Measurements from ENCODE around the gene TNFAIP8.

TNFAIP8 gene

GRCh38 chr5:119313658-119314605 lies 41.9 kb upstream of the TNFAIP8 start:
- H3K4me1 Mint-ChIP-seq: peaks cover 28% of the 10 kb centered on the region
- no peak overlapping the region for H3K27ac Mint-ChIP-seq
- TF ChIP-seq, protein P1, sequence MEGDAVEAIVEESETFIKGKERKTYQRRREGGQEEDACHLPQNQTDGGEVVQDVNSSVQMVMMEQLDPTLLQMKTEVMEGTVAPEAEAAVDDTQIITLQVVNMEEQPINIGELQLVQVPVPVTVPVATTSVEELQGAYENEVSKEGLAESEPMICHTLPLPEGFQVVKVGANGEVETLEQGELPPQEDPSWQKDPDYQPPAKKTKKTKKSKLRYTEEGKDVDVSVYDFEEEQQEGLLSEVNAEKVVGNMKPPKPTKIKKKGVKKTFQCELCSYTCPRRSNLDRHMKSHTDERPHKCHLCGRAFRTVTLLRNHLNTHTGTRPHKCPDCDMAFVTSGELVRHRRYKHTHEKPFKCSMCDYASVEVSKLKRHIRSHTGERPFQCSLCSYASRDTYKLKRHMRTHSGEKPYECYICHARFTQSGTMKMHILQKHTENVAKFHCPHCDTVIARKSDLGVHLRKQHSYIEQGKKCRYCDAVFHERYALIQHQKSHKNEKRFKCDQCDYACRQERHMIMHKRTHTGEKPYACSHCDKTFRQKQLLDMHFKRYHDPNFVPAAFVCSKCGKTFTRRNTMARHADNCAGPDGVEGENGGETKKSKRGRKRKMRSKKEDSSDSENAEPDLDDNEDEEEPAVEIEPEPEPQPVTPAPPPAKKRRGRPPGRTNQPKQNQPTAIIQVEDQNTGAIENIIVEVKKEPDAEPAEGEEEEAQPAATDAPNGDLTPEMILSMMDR (IDR thresholded peaks at IDR 0.05): no peak
- H3K4me3 Mint-ChIP-seq: no peak overlapping the region
- DNase-seq: no peak
- H3K36me3 Mint-ChIP-seq (ENCODE audit: low read depth): peaks cover 7% of the 10 kb centered on the region
- H3K27me3 Mint-ChIP-seq (ENCODE audit: low read depth, poor library complexity): no peaks in the 10 kb centered on the region
- no peaks in the 10 kb centered on the region for H3K9me3 Mint-ChIP-seq

DNA sequence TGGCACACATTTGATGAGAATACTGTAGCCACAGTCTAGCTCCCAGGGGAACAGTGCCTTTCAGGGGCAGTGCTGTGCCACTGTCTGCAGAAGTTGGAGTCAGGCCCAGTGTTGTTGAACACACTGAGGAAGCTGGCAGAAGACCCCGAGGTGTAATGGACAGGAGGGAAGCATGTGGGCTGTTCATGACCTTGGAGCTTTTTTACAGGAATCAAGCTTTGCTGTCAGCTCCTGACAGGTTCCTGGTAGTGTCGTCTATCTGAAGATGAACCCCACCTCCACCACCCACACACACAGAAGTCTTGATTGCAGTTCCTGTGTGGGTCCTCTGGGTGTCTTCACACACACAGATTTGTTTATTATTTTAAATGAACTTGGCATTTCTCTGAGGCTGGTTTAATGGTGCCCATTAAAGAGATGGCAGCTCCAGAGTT lies 40.3 kb upstream of the TNFAIP8 start:
- Mint-ChIP-seq H3K36me3 (ENCODE audit: low read depth) (peaks cover under 1% of the 10 kb centered on the region), H3K4me1 (peaks cover 32% of the 10 kb centered on the region), H3K27ac (no peak overlapping the region), H3K27me3 (ENCODE audit: low read depth, poor library complexity) (no peaks in the 10 kb centered on the region), H3K4me3 (no peak overlapping the region), H3K9me3 (no peaks in the 10 kb centered on the region)
- TF ChIP-seq, protein P1 (IDR thresholded peaks at IDR 0.05): no peak
- no peak for DNase-seq

GRCh38 chr5:119316086-119316485 lies 39.7 kb upstream of the TNFAIP8 start:
- Mint-ChIP-seq H3K4me3 (no peak overlapping the region), H3K27ac (no peak overlapping the region), H3K27me3 (ENCODE audit: low read depth, poor library complexity) (no peaks in the 10 kb centered on the region), H3K9me3 (no peaks in the 10 kb centered on the region), H3K4me1 (peaks cover 33% of the 10 kb centered on the region), H3K36me3 (ENCODE audit: low read depth) (no peaks in the 10 kb centered on the region)
- TF ChIP-seq, protein P1 (IDR thresholded peaks at IDR 0.05): no peak
- no peak for DNase-seq

GRCh38 chr5:119316906-119317305 lies 38.9 kb upstream of the TNFAIP8 start:
- Mint-ChIP-seq H3K36me3 (ENCODE audit: low read depth) (no peaks in the 10 kb centered on the region), H3K27me3 (ENCODE audit: low read depth, poor library complexity) (no peaks in the 10 kb centered on the region), H3K4me3 (no peak overlapping the region), H3K27ac (no peak overlapping the region), H3K9me3 (no peaks in the 10 kb centered on the region), H3K4me1 (peaks cover 40% of the 10 kb centered on the region)
- TF ChIP-seq, protein P1 (IDR thresholded peaks at IDR 0.05): no peak
- no peak for DNase-seq

DNA sequence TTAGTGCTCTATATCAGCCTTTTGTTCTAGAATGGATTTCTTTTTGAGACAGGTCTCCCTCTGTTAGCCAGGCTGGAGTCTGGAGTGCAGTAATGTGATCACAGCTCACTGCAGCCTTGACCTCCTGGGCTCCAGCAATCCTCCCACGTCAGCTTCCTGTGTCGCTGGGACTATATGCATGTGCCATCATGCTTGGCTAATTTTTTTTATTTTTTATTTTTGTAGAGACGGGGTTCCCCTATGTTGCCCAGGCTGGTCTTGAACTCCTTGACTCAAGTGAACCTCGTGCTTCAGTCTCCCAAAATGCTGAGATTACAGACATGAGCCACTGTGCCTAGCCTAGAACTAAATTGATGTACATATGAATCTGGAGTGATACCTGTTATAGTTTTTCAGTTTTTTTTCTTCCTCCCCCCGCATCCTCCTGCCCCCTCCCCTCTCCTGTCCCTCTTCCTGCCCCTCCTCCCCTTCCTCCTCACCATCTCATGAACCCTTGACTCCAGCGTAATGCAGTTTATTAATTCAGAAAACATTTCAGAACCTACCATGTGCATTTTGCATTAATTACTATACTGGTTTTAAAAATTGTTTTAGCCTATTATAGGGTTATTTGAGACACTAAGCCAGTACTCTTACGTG lies 37.4 kb upstream of the TNFAIP8 start:
- no peaks in the 10 kb centered on the region for H3K27me3 Mint-ChIP-seq (ENCODE audit: low read depth, poor library complexity)
- no peak for DNase-seq
- H3K36me3 Mint-ChIP-seq (ENCODE audit: low read depth): no peaks in the 10 kb centered on the region
- H3K9me3 Mint-ChIP-seq: no peaks in the 10 kb centered on the region
- TF ChIP-seq, protein P1 (IDR thresholded peaks at IDR 0.05): no peak
- H3K4me1 Mint-ChIP-seq: peaks cover 42% of the 10 kb centered on the region
- H3K27ac Mint-ChIP-seq: no peak overlapping the region
- peak overlapping the region; percentile 23 for H3K4me3 Mint-ChIP-seq
